WI38 (cell line): Measurements from ENCODE around the gene SKAP1.

ENCODE experiments used
- H3K4me3 ChIP-seq: 2 replicates; pipeline ENCODE4 v1.5.1; 2011; ENCODE audit warnings: low read depth, mild to moderate bottlenecking, control low read depth, low read length
- CTCF ChIP-seq: IDR thresholded peaks from 2 replicates; pipeline ENCODE4 v1.5.1; 2012; ENCODE audit warnings: low read depth, mild to moderate bottlenecking, control low read depth, low read length

SKAP1 gene

GRCh38 chr17:48160177-48161081 lies 269.6 kb downstream of the SKAP1 start:
- no peak overlapping the region for H3K4me3 ChIP-seq
- no peak for TF ChIP-seq CTCF

- TF ChIP-seq CTCF, result no peak
These were observed 270.8 kb downstream of the SKAP1 start for GRCh38 chr17:48159232-48159631.

GRCh38 chr17:48155889-48156611 lies 274.0 kb downstream of the SKAP1 start:
- H3K4me3 ChIP-seq, result no peak overlapping the region

More at GRCh38 chr17:48159232-48159631, 270.8 kb downstream of the SKAP1 start:
- H3K4me3 ChIP-seq, result no peak overlapping the region

GRCh38 chr17:48153691-48154358 lies 276.2 kb downstream of the SKAP1 start:
- TF ChIP-seq CTCF, result peak; percentile 20; the same call in 1 of the 2 replicates
- no peak overlapping the region for H3K4me3 ChIP-seq

More at GRCh38 chr17:48155889-48156611, 274.0 kb downstream of the SKAP1 start:
- TF ChIP-seq CTCF, result no peak

GRCh38 chr17:48152289-48152688 lies 277.7 kb downstream of the SKAP1 start:
- no peak overlapping the region for H3K4me3 ChIP-seq
- TF ChIP-seq CTCF, result no peak

GRCh38 chr17:48151220-48151619 lies 278.8 kb downstream of the SKAP1 start:
- H3K4me3 ChIP-seq, result no peak overlapping the region
- no peak for TF ChIP-seq CTCF
